GM19351 (cell line): ENCODE results near the gene SLC25A39.

ENCODE experiments used
- ATAC-seq: cut with Tn5 transposase; IDR thresholded peaks from one replicate; pipeline ENCODE4 v1.9.1; 2021; ENCODE audit warnings: mild to moderate bottlenecking, moderate library complexity; ENCODE audit not compliant: unreplicated experiment

SLC25A39 gene

DNA sequence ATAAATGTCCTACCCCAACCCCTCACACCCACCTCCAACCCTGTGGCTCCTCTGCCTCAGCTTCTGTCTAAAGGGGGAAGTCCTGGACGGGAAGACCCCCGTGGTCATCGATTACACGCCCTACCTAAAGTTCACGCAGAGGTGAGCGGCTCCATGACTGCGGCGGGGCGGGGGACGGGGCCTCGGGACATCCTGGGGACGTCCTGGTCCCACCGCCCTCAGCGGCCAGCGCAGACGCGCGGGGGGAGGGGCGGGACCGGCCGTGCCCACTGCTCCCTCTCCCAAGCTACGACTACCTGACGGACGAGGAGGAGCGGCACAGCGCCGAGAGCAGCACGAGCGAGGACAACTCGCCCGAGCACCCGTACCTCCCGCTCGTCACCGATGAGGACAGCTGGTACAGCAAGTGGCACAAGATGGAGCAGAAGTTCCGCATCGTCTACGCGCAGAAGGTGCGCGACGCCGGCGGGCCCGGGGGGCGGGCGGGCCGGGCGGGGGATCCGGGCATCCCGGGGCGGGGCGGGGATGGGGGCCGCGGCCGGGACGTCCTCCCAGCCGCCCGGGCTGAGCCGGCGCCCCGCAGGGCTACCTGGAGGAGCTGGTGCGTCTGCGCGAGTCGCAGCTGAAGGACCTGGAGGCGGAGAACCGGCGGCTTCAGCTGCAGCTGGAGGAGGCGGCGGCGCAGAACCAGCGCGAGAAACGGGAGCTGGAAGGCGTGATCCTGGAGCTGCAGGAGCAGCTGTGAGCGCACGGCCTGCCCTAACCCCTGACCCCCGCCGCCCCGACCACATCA, 9.6 kb downstream of the SLC25A39 start:
- no peak for ATAC-seq

DNA sequence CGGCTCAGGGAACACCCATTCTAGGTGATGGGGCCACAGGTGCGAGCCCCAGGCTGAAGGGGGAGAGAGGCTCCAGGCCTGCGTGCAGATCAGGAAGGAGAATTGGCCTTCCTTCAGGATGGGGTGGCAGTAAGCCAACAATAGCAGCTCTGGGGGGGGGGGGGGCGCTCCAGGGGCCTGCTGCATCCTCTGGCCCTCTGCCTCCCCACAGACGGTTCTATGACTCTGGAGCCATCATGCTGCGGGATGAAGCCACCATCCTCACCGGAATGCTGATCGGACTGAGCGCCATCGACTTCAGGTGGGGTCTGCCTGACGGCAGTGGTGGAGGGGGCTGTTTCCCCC, 10.1 kb downstream of the SLC25A39 start:
- no peak for ATAC-seq

- ATAC-seq: no peak
Observed at GRCh38 chr17:44314031-44314430, 10.6 kb downstream of the SLC25A39 start.

DNA sequence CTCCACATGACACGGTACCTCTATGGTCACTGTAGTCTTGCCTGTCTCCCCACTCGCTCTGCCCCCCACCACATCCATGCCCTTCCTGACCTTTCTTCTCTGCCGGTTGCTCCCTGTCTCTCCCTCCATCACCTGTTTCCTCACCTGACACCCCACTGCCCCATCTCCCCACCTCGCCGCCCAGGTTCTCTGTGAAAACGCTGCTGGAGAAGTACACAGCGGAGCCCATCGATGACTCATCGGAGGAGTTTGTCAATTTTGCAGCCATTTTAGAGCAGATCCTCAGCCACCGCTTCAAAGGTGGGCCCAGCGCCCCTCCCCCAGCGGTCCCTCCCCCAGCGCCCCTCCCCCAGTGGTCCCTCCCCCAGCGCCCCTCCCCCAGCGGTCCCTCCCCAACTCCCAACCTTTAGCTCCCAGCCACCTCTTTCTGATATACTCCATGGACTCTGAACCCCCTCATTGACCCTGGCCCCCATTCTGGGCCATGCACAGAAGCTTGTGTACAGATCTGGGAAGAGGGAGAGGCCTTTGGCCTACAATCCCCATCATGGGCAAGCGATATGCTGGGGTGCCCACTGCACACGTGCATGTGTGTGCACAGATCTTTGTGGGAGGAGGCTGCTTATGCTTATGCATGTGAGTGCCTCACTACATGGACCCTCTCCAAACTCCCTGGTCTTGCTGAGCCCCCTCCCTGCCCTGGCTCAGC, 12.1 kb downstream of the SLC25A39 start:
- ATAC-seq: no peak

- ATAC-seq: no peak
Observed at GRCh38 chr17:44311562-44312181, 13.0 kb downstream of the SLC25A39 start.

DNA sequence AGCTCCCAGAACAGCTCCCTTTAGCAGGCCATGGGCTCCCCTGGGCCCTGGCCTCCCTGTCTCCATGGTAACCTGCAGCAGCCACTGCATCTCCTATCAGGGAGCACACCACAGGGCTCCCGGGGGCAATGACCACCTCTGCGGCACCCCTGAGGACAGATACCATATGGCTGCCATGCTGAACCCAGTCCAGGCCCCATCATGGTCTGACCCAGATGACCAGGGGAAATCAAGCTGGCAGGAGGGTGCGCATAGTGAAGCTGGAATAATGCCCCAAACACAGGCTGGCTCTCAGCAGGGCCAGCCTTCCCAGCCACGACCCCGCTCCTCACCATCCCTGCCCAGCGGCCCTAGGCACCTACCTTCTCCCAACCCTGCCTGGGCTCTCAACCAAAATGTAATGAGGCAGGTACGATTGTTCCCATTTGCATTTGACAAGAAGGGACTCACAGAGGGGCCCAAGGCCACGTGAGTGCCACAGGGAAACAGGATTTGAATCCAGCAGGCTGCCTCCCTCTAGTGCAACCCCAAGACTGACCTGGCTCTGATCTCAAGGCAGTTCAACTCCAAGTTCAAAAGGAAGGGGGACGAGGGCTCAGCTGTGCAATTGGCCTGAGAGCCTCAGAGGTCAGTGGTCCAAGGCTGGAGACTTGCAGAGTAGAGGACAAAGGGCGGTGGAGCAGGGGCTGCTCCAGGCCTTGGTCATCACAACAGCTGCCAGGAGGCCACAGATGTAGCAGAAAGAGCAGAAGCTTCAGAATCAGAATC, 13.8 kb downstream of the SLC25A39 start:
- no peak for ATAC-seq

GRCh38 chr17:44310188-44310587, 14.4 kb downstream of the SLC25A39 start:
- ATAC-seq: no peak

GRCh38 chr17:44309472-44309871, 15.2 kb downstream of the SLC25A39 start:
- no peak for ATAC-seq

GRCh38 chr17:44308865-44309264, 15.8 kb downstream of the SLC25A39 start:
- no peak for ATAC-seq

GRCh38 chr17:44308320-44308818, 16.3 kb downstream of the SLC25A39 start, which contains the start of gene RUNDC3A:
TSS of gene RUNDC3A (plus strand) at chr17:44308601. CDS start at chr17:44308833, 232 bp downstream.
- no peak for ATAC-seq

DNA sequence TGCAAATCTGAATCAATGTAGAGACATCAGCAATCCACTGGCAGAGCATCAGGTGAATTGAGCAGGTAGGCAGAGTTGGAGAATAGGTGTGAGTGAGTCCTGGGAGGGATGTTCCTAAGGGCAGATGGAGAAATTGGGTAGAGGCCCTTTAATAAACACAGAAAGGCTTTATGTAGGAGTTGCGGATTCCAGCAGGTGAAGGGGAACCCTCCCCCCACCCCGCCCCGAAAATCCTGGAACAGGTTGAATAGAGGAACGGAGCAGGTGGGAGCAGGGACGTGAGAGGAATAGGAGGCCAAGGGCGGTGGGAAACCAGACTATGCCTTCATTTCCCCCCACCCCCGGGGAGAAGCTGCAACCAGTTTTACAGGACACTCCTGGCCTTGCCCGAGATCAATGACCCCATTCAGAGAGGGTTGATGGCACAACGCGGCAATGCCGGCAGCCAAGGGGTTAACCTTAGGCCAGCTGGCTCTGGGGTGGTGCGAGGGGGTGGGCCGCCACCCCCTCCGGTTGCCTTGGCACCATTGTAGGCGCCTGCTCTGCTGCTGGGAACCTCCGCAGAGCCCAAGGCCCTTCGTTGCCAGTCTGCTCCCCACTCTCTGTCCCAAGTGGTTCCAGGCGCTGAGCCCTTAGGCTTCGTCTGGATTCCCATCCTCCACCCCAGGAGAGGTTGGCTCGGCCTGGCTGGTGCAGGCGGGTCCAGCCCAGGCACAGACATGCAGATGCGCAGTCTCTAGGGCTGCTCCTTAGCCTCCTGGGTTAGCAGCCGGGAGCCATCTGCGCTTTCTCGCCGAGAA, 17.0 kb downstream of the SLC25A39 start:
- ATAC-seq: no peak

- no peak for ATAC-seq
Observed at GRCh38 chr17:44304651-44305050, 20.0 kb downstream of the SLC25A39 start.

DNA sequence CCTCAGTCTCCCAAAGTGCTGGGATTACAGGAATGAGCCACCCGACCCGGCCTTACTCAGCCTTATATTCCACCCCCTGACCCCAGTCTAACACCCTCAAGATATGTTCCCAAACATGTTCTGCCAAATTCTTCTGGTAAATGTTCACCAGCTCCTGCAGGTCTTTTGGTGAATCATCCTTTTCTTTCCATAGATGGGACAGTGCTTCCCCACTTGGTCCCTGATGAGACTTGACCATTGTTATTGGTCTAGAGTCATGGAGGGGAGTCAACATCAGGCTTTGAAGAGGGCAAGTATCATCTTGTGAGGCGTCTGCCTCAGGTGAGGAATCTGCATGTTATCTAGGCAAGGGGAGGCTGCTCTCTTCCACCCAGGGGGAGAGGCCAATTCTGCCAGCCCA, 26.6 kb downstream of the SLC25A39 start:
- no peak for ATAC-seq

DNA sequence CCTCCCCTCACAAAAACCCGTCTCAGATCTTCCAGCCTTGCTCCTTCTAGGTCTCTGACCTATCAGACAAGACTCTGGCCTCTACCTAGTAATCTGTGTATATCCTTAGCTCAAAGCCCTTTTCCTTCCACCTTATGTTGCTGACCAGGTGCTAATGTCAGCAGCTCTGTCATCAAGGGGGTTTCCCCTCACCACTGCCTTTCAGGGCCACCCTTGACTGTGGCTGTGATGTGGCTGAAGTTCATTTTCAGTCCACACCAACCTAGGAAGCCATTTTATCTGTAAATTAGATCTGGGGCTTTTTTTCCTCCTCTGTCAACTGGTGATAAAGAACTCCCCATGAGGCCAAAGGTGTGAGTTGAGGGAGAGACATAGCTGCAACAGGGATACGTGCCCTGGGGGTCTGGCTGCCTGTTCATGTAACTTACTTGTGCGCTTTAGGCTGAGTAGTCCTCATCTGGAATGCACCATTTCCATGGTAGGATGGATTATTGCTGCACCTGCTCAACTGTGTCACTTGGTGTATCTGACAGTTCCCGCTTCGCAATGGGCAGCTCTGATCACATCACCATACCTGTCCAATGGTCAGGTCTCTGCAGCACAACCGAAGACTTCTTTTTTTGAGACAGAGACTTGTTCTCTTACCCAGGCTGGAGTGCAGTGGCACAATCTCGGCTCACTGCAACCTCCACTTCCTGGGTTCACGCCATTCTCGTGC, 31.0 kb downstream of the SLC25A39 start:
- ATAC-seq: no peak

- ATAC-seq: no peak
Observed at GRCh38 chr17:44287651-44288050, 37.0 kb downstream of the SLC25A39 start.

GRCh38 chr17:44284024-44284400, 40.6 kb downstream of the SLC25A39 start:
- no peak for ATAC-seq

DNA sequence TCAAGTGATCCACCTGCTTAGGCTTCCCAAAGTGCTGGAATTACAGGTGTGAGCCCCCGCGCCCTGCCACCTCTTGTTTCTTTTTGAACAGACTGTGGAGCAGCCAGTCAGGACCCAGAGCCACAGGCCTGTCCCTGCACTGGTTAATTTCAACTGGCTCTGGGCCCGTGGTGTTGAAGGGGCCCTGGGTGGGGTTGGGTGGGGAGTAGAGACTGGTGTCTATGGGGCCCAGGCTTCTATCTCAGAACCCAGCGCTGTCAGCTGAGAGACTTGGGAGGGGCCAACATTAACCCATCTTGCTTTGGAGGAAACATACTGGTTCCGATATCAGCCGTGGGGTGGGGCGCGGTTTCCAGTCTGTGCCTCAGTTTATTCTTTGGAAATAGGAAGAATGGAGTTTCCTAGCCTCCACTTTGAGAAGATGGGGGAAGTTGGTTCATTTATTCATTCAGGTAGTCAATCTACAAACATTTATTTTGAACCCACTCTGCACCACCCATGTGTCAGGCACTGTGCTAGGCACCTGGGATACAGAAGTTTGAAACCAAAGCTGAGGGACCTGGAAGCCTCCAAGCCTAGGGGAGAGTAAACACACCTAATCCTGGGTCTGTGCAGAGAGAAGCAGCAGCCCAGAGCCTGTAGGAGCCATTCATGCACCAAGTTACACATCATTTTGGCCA, 41.1 kb downstream of the SLC25A39 start:
- ATAC-seq: no peak

- ATAC-seq: no peak
Observed at GRCh38 chr17:44282264-44282663, 42.4 kb downstream of the SLC25A39 start.

GRCh38 chr17:44281570-44281969, 43.1 kb downstream of the SLC25A39 start:
- no peak for ATAC-seq
